Measurements from ENCODE around the gene DECR2.

The DECR2 gene

DNA sequence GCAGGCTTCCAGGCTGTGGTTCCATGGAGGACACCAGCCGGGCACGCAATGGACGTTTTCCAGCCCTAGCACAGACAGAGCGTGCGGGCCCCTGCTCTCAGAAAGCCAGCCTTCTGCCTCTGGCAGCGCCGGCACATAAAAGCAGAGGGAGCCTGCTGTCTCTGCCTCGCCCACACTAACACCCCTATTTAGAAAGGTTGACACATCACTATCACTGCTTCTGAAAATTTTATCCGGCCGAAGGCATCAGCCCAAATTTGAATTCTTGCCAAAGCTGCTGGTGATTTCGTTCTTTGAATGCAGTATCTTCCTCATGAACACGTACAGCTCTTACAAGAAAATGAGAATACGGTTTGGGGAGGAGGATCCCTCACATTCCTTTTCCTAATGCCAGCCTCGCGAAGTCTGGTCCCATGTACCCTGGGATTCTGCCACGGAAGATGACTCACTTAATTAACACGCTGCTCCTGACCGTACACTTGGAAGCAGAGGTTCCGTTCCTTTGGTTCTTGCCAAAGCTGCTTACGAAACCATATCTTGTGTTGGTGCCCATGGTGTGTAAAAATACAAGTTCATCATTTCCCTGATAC lies 22.4 kb downstream of the DECR2 start:
- DNase-seq: peak; percentile 48
- Histone ChIP-seq H3K27me3 (peaks cover 4% of the 10 kb centered on the region), H3K4me3 (ENCODE audit: low read depth, low read length) (peak overlapping the region; percentile 70), H3K9me3 (no peaks in the 10 kb centered on the region), H3K36me3 (no peaks in the 10 kb centered on the region), H3K4me1 (peaks cover 7% of the 10 kb centered on the region)
- TF ChIP-seq, protein P1, sequence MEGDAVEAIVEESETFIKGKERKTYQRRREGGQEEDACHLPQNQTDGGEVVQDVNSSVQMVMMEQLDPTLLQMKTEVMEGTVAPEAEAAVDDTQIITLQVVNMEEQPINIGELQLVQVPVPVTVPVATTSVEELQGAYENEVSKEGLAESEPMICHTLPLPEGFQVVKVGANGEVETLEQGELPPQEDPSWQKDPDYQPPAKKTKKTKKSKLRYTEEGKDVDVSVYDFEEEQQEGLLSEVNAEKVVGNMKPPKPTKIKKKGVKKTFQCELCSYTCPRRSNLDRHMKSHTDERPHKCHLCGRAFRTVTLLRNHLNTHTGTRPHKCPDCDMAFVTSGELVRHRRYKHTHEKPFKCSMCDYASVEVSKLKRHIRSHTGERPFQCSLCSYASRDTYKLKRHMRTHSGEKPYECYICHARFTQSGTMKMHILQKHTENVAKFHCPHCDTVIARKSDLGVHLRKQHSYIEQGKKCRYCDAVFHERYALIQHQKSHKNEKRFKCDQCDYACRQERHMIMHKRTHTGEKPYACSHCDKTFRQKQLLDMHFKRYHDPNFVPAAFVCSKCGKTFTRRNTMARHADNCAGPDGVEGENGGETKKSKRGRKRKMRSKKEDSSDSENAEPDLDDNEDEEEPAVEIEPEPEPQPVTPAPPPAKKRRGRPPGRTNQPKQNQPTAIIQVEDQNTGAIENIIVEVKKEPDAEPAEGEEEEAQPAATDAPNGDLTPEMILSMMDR (IDR thresholded peaks at IDR 0.05; ENCODE audit: low read depth, low read length): no peak

DNA sequence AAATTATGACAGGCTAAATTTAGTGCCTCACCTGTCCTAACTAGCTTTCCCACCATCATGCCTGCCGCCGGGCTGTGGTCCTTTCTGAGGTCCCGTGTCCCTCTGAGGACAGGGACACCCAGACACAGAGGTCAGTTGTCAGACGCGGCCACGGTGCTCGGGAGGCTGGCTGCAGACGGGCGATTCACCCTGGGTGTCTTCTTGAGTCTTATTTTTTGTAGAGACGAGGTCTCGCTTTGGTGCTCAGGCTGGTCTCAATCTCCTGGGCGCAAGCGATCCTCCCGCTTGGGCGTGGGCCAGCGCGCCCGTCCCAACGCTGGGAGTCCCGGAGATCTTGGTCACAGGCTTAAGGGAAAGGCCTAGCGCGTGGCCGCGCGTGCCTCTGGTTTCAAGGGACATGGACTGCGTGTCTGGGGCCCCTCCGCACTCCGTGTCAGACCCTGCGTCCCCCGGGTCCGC lies 23.0 kb downstream of the DECR2 start:
- TF ChIP-seq, protein P1 (IDR thresholded peaks at IDR 0.05; ENCODE audit: low read depth, low read length): no peak
- Histone ChIP-seq H3K36me3 (no peaks in the 10 kb centered on the region), H3K4me1 (peaks cover 7% of the 10 kb centered on the region), H3K9me3 (no peaks in the 10 kb centered on the region), H3K4me3 (ENCODE audit: low read depth, low read length) (peak overlapping the region; percentile 70), H3K27me3 (peaks cover 4% of the 10 kb centered on the region)
- peak; percentile 35 for DNase-seq

DNA sequence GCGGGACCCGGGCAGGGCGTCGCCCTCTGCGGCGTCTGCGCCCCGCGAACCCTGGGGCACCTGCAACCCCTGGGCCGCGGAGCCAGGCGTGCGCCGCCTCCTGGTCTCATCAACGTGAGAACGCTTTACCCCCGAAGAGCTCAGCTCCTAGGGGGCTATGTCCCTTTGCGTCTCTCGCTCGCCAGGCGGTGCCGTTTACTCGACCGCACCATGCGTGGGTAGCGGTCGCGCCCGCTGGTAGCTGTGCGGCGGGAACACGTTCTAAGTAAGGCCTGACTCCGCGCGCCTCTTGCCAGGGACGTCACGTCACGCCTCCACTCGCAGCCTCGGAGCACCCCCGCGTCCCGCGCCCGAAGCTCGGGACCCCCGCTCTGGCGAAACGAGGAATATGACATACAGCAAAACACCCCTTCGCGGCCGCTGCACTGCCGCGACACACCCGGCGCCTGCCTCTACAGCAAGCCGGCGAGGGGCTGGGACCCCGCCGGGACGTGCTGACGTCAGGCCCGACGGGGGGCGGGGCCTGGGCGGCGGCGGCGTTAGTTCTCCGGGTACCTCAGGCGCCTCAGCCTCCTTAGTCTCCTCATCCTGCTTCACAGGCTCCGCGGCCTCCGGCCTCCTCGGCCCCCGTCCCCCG lies 23.5 kb downstream of the DECR2 start, which contains the start of gene RAB11FIP3:
TSS of gene RAB11FIP3 (plus strand) at position 568 of the 637 bp plus-strand sequence. CDS start 358 bp downstream, outside the sequence.
- H3K4me1 ChIP-seq: peaks cover 7% of the 10 kb centered on the region
- H3K9me3 ChIP-seq: no peaks in the 10 kb centered on the region
- TF ChIP-seq, protein P1 (IDR thresholded peaks at IDR 0.05; ENCODE audit: low read depth, low read length): peak; percentile 35
- DNase-seq: peak; percentile 91
- H3K36me3 ChIP-seq: no peaks in the 10 kb centered on the region
- peaks cover 4% of the 10 kb centered on the region for H3K27me3 ChIP-seq
- peak within 1 kb of the TSS; percentile 71 for H3K4me3 ChIP-seq (ENCODE audit: low read depth, low read length)

- Histone ChIP-seq H3K36me3 (no peaks in the 10 kb centered on the region), H3K9me3 (no peaks in the 10 kb centered on the region), H3K4me3 (ENCODE audit: low read depth, low read length) (peak overlapping the region; percentile 70), H3K4me1 (peaks cover 7% of the 10 kb centered on the region), H3K27me3 (peaks cover 4% of the 10 kb centered on the region)
- TF ChIP-seq, protein P1 (IDR thresholded peaks at IDR 0.05; ENCODE audit: low read depth, low read length): no peak
- DNase-seq: no peak
Observed at GRCh38 chr16:425740-426114, 24.0 kb downstream of the DECR2 start.

DNA sequence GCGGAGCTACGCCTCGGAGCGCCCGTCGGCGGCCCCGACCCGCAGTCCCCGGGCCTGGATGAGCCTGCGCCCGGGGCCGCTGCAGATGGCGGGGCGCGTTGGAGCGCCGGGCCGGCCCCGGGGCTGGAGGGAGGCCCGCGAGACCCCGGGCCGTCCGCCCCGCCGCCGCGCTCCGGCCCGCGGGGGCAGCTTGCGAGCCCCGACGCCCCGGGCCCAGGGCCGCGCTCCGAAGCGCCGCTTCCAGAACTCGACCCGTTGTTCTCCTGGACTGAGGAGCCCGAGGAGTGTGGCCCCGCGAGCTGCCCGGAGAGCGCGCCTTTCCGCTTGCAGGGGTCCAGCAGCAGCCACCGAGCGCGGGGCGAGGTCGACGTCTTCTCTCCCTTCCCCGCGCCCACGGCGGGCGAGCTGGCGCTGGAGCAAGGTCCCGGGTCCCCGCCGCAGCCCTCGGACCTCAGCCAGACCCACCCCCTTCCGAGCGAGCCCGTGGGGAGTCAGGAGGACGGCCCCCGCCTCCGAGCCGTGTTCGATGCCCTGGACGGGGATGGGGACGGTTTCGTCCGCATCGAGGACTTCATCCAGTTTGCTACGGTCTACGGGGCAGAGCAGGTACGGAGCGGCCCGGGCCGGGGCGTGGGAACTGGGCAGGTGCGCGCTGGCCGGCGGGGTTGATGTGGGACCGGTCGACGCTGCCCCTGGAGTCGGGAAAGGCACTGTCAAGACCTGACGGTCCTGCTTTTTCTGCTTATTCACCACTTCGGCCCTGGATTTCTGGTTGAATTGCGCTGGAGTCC lies 24.6 kb downstream of the DECR2 start:
- Histone ChIP-seq H3K27me3 (peaks cover 4% of the 10 kb centered on the region), H3K4me1 (peaks cover 7% of the 10 kb centered on the region), H3K9me3 (no peaks in the 10 kb centered on the region), H3K36me3 (no peaks in the 10 kb centered on the region), H3K4me3 (ENCODE audit: low read depth, low read length) (peak overlapping the region; percentile 71)
- DNase-seq: no peak
- TF ChIP-seq, protein P1 (IDR thresholded peaks at IDR 0.05; ENCODE audit: low read depth, low read length): no peak
